GM12873 (cell line): ENCODE results near the gene PXK.

ENCODE experiments used
- TF ChIP-seq, protein P1 (sequence below): IDR thresholded peaks from 2 replicates; pipeline ENCODE4 v1.5.1; 2012; ENCODE audit warnings: low read depth, mild to moderate bottlenecking, moderate library complexity, low read length, control low read depth; ENCODE audit not compliant: insufficient read depth; ENCODE audit errors: missing control alignments

Gene PXK

GRCh38 chr3:58355179-58355578 is 22.5 kb downstream of the PXK start:
- TF ChIP-seq, protein P1, sequence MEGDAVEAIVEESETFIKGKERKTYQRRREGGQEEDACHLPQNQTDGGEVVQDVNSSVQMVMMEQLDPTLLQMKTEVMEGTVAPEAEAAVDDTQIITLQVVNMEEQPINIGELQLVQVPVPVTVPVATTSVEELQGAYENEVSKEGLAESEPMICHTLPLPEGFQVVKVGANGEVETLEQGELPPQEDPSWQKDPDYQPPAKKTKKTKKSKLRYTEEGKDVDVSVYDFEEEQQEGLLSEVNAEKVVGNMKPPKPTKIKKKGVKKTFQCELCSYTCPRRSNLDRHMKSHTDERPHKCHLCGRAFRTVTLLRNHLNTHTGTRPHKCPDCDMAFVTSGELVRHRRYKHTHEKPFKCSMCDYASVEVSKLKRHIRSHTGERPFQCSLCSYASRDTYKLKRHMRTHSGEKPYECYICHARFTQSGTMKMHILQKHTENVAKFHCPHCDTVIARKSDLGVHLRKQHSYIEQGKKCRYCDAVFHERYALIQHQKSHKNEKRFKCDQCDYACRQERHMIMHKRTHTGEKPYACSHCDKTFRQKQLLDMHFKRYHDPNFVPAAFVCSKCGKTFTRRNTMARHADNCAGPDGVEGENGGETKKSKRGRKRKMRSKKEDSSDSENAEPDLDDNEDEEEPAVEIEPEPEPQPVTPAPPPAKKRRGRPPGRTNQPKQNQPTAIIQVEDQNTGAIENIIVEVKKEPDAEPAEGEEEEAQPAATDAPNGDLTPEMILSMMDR: no peak

GRCh38 chr3:58356054-58356453 is 23.4 kb downstream of the PXK start:
- TF ChIP-seq, protein P1: no peak

DNA sequence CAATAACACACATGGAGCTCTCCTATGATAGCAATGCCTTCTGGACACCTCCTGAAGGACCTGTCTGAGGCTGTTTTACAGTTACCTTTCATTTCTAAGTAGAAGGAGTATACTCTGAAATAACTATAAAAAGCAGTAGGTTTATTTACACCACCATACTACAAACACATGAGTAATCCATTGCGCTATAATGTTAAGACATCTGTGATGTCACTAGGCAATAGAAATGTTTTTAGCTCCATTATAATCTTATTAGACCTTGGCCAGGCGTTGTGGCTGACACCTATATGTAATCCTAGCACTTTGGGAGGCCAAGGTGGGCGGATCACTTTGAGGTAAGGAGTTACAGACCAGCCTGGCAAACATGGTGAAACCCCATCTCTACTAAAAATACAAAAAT is 24.7 kb downstream of the PXK start:
- TF ChIP-seq, protein P1: no peak

DNA sequence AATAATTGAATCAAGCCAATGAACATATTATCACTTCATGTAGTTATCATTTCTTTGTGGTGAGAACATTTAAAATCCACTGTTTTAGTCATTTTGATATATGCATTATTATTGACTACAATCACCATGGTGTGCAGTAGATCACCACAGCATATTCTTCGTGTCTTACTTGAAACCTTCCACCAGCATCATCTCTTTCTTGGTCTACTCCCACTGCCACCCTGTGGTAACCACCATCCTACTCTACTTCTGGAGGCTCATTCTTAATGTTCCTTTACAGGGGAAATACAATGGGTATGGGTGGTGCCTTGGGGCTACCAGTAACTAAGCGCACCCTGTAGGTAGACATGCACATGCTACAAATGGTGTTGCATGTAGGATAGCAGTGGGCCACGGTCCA is 25.4 kb downstream of the PXK start:
- TF ChIP-seq, protein P1: no peak

- TF ChIP-seq, protein P1: no peak
Measured at GRCh38 chr3:58358808-58359207, 26.1 kb downstream of the PXK start.

DNA sequence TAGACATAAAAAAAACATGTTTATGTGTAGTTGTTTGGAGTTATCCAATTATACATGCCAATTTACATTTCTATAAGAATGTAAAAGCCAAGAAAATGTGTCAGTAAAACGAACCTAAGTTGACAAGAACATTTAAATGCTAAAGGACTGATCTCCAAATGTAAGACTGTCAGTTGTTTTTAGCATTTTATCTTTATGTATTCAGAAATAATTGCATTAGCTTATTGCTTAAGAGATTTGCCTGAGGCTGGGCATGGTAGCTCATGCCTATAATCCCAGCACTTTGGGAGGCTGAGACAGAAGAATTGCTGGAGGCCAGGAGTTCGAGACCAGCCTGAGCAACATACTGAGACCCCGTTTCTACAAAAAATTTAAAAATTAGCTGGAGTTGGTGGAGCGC is 26.9 kb downstream of the PXK start:
- TF ChIP-seq, protein P1: no peak

DNA sequence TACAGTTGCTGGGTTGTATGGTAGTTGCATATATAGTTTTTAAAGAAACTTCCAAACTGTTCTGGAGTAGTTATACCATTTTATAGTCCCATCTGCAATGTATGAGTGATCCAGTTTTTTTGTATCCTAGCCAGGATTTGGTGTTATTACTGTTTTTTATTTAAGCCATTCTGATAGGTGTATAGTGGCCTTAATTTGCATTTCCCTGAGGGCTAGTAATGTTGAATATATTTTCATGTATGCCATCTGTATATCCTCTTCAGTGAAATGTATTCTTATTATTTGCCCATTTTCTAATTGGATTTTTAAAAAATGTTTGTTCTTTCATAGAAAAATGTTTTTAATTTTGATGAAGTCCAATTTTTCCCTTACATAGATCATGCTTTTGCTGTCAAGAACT is 29.2 kb downstream of the PXK start:
- TF ChIP-seq, protein P1: no peak
